Measurements from ENCODE around the gene CLCF1. TPM values are rescaled to one million over a fixed set of nuclear protein-coding genes. Genes with fewer than 3 reads are reported as not detected.
A peak's percentile ranks its signal among the peaks of the same experiment; 100 is the strongest.

The CLCF1 gene
- total RNA-seq, 1 donor from 2014 or later = 2.0 TPM

- DNase-seq = no peak
These were observed 22.3 kb upstream of the CLCF1 start for GRCh38 chr11:67395555-67396258.

GRCh38 chr11:67393990-67394389 is 20.6 kb upstream of the CLCF1 start:
- no peak for DNase-seq

- no peak for DNase-seq
These were observed 20.0 kb upstream of the CLCF1 start for GRCh38 chr11:67393437-67393836.

- peak; percentile 35 for DNase-seq
These were observed 18.9 kb upstream of the CLCF1 start for GRCh38 chr11:67392183-67392715.

- DNase-seq = peak; percentile 97
These were observed 18.1 kb upstream of the CLCF1 start, which contains the start of gene RAD9A for GRCh38 chr11:67391304-67392182. RAD9A (plus strand) TSS chr11:67391986; CDS start chr11:67392045, 59 bp downstream.

GRCh38 chr11:67390947-67391303 is 17.5 kb upstream of the CLCF1 start:
- no peak for DNase-seq

- DNase-seq = peak; percentile 69
These were observed 16.1 kb upstream of the CLCF1 start for GRCh38 chr11:67389477-67389876.

- DNase-seq = no peak
These were observed 14.1 kb upstream of the CLCF1 start for GRCh38 chr11:67387518-67387917.

- no peak for DNase-seq
These were observed 13.7 kb upstream of the CLCF1 start for GRCh38 chr11:67387069-67387468.

- DNase-seq = peak; percentile 61
These were observed 11.5 kb upstream of the CLCF1 start for GRCh38 chr11:67384851-67385366.

GRCh38 chr11:67382276-67383136 is 9.1 kb upstream of the CLCF1 start:
- peak; percentile 88 for DNase-seq

- no peak for DNase-seq
These were observed 8.0 kb upstream of the CLCF1 start for GRCh38 chr11:67381244-67381972.

GRCh38 chr11:67379061-67380058 is 6.0 kb upstream of the CLCF1 start:
- DNase-seq = no peak

GRCh38 chr11:67378544-67378943 is 5.1 kb upstream of the CLCF1 start:
- DNase-seq = no peak

GRCh38 chr11:67376873-67377808 is 3.7 kb upstream of the CLCF1 start:
- no peak for DNase-seq

- no peak for DNase-seq
These were observed 2.8 kb upstream of the CLCF1 start for GRCh38 chr11:67376063-67376820.

GRCh38 chr11:67375320-67376055 is 2.1 kb upstream of the CLCF1 start:
- no peak for DNase-seq
